T-helper 1 cell treated with Interleukin-12 subunit alpha and Interleukin-12 subunit beta and Interleukin-4 antibody, amounts not matched to agents 30 μg/mL and 1 μg/mL, for 36 hours (primary cell): Measurements from ENCODE around the gene MSI2.
A peak's percentile ranks its signal among the peaks of the same experiment; 100 is the strongest.

Source experiments
- H3K27ac Mint-ChIP-seq: one replicate; pipeline ENCODE4 v1.8.0; 2021; ENCODE audit warnings: mild to moderate bottlenecking, mixed read lengths
- H3K27me3 Mint-ChIP-seq: one replicate; pipeline ENCODE4 v1.8.0; 2021; ENCODE audit warnings: low read depth, mixed read lengths
- H3K36me3 Mint-ChIP-seq: one replicate; pipeline ENCODE4 v1.8.0; 2021; ENCODE audit warnings: low read depth, mixed read lengths
- H3K4me1 Mint-ChIP-seq: one replicate; pipeline ENCODE4 v1.8.0; 2021; ENCODE audit warnings: low read depth, mixed read lengths
- H3K4me3 Mint-ChIP-seq: one replicate; pipeline ENCODE4 v1.8.0; 2021; ENCODE audit warnings: mild to moderate bottlenecking, moderate library complexity, mixed read lengths
- H3K9me3 Mint-ChIP-seq: one replicate; pipeline ENCODE4 v1.8.0; 2021; ENCODE audit warnings: mixed read lengths

Gene MSI2

DNA sequence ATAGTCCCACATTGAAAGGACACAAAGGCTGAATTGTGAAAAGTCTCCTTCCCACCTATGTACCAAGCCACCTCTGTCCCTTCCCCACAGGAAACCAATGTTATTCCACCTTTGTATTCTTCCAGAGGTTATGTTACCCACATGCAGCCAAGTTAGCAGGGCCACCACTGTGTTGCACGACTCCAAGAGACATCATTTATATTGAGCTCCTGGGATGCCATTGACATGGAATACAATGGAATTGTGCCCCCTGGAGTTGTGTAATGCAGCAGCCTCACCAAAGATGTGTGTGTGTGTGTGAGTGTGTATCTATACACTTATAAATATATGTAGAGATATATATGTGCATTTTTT is 21.6 kb upstream of the MSI2 start:
- H3K4me3 Mint-ChIP-seq, result no peak overlapping the region
- H3K27me3 Mint-ChIP-seq, result peaks cover 44% of the 10 kb centered on the region

DNA sequence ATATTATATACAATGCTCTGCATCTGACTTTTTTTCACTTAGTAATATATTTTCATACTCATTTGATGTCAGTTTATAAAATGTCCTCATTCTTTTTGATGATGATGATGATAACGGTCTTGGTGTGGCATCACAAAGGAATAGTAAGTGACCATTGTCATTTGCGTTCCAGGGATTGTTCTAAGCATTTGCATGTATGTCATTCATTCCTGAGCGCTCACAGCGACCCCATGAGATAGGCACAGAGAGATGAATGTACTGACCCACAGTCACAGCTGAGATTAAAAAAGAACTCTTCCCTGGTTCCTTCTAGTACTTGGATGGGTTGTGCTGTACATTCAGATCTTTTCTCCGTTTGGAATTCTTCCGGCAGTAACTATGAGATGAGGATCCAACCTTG is 21.2 kb upstream of the MSI2 start:
- no peaks in the 10 kb centered on the region for H3K9me3 Mint-ChIP-seq
- no peak overlapping the region for H3K4me3 Mint-ChIP-seq
- peaks cover 44% of the 10 kb centered on the region for H3K27me3 Mint-ChIP-seq
- H3K4me1 Mint-ChIP-seq, result no peaks in the 10 kb centered on the region
- H3K27ac Mint-ChIP-seq, result no peak overlapping the region
- H3K36me3 Mint-ChIP-seq, result no peaks in the 10 kb centered on the region

More for the DNA sequence above, 21.6 kb upstream of the MSI2 start:
- Mint-ChIP-seq H3K4me1 (no peaks in the 10 kb centered on the region), H3K9me3 (no peaks in the 10 kb centered on the region), H3K36me3 (no peaks in the 10 kb centered on the region), H3K27ac (no peak overlapping the region)

DNA sequence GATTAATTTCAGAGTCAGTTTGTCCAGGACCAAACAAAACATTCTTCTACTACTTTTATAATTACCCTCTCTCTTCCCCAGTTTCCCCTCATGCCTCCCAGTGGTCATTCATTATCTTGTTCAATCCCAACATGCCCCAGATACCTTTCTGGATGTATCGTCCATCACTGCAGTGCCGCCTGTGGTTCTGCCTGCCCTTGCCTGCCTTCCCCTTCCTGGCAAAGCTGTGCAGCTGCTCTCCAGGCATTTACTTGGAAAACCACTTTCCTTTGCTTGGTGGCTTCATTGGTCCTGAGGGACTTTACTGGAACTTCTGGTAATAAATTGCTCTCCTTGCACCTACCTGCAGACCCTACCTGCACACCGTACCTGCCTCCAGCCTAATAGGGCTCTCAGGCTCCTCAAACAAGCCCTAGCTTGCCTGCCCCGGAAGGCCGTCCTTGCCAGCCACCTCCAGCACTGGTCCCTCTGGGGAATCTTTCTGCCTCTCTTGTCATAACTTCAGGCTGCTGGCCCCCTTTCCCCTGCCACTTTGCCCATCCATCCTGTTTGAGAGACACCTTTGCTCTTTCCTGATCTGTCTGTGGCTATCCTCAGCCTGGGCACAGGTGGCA is 19.5 kb upstream of the MSI2 start:
- Mint-ChIP-seq H3K36me3 (no peaks in the 10 kb centered on the region), H3K4me3 (no peak overlapping the region), H3K27me3 (peaks cover 53% of the 10 kb centered on the region), H3K9me3 (no peaks in the 10 kb centered on the region), H3K4me1 (no peaks in the 10 kb centered on the region), H3K27ac (no peak overlapping the region)

DNA sequence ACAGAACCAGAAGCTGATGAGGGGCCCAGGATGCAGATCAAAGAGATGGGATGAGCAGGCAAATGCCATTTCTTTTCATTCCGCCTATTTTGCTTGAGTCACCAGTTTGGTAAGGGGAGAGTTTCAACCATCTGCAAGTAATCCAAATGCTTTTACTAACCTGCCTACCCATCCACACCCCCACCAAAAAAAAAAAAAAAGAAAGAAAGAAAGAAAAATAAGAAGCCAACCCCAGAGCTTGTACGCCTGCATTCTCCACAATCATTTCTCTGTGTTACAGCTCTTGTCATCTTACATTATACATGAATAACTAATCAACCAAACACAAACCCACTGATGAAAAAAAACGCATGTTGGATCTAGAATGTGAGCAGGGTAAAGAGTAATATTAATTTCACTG is 15.7 kb upstream of the MSI2 start:
- no peaks in the 10 kb centered on the region for H3K9me3 Mint-ChIP-seq
- H3K27me3 Mint-ChIP-seq, result peaks cover 40% of the 10 kb centered on the region
- H3K4me1 Mint-ChIP-seq, result peaks cover 9% of the 10 kb centered on the region
- no peak overlapping the region for H3K27ac Mint-ChIP-seq
- no peak overlapping the region for H3K4me3 Mint-ChIP-seq
- H3K36me3 Mint-ChIP-seq, result peaks cover 2% of the 10 kb centered on the region

DNA sequence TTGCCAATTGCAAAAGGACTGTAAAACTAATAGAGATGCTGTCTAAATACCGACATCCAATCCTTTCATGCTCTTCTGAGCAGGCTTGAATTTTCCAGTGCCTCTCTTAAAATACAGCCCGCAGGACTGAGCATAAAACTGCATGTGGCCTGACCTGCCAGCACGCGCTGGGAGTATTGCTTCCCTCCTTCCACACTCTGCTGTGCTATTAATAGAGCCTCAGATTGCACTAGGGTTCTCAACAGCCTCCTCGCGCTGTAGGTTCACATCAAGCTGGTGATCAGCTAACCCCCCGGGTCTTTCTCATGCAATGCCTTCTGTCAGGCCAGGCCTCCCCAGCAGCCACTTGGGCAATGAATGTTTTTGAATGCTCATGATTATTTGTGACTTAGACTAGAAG is 14.2 kb upstream of the MSI2 start:
- Mint-ChIP-seq H3K9me3 (no peaks in the 10 kb centered on the region), H3K36me3 (peaks cover 2% of the 10 kb centered on the region), H3K4me1 (peaks cover 9% of the 10 kb centered on the region), H3K27me3 (peaks cover 31% of the 10 kb centered on the region), H3K4me3 (no peak overlapping the region), H3K27ac (no peak overlapping the region)

DNA sequence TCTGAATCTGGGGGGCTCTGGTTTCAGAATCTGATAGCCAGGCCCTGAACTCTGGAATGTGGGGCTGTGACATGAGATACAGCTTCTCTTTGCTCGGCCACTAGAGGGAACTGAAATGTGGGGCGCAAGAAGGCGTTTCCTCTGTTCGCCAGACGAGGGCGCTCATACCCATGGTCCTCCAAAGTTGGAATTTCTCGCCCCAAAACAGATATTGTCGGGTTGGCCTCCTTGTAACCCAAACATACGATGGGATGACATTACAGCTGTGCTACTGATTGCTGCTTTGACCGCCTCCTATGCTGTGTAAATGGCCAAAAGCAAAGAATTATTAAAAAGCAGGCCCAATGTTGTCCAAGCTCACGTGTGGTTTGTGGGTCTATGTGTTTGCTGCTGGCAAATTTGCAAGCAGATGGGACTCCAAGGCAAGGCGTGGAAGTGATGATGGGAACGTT is 13.1 kb upstream of the MSI2 start:
- H3K27ac Mint-ChIP-seq, result no peak overlapping the region
- H3K27me3 Mint-ChIP-seq, result peaks cover 26% of the 10 kb centered on the region
- no peaks in the 10 kb centered on the region for H3K9me3 Mint-ChIP-seq
- no peak overlapping the region for H3K4me3 Mint-ChIP-seq
- H3K36me3 Mint-ChIP-seq, result peaks cover 2% of the 10 kb centered on the region
- H3K4me1 Mint-ChIP-seq, result peaks cover 9% of the 10 kb centered on the region

DNA sequence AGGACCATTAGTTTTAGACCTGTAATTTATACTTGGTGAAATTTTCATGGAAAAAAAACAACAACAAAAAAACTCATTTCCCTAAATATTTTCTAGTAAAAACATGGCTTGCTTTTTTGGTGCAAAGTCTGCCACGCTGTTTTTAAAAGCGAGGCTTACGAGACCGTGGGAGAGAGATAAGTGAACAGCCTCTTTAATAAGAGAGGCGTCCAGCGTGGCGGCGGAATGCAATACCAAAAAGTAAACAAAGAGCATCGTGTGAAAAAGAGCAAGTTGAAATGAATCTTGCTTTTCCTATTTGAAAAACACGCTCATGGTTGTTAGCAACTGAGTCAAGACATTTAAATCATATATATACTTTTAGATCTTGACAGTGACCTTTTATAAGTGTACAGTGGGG is 10.5 kb upstream of the MSI2 start:
- peaks cover 7% of the 10 kb centered on the region for H3K36me3 Mint-ChIP-seq
- peaks cover 8% of the 10 kb centered on the region for H3K9me3 Mint-ChIP-seq
- H3K27ac Mint-ChIP-seq, result no peak overlapping the region
- H3K27me3 Mint-ChIP-seq, result peaks cover 23% of the 10 kb centered on the region
- H3K4me3 Mint-ChIP-seq, result no peak overlapping the region
- H3K4me1 Mint-ChIP-seq, result peaks cover 9% of the 10 kb centered on the region

DNA sequence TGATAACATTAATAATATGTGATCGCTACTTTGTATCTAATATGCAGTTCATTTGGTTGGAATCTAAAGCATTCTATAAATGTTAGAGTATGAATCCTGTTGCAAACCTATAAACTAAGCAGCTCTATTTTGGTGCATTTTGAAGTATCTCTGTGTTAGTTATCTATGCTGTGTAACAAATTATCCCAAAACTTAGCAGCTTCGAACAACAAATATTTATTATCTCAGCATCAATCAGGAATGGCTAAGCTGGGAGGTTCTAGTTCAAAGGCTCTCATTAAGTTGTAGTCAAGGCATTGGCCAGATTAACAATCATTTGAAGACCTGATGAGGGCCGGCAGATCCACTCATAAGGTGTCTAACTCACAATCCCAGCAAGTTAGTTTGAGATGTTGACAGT is 10.1 kb upstream of the MSI2 start:
- Mint-ChIP-seq H3K4me3 (no peak overlapping the region), H3K9me3 (peaks cover 8% of the 10 kb centered on the region), H3K36me3 (peaks cover 7% of the 10 kb centered on the region), H3K27me3 (peaks cover 21% of the 10 kb centered on the region), H3K4me1 (peaks cover 9% of the 10 kb centered on the region), H3K27ac (no peak overlapping the region)

DNA sequence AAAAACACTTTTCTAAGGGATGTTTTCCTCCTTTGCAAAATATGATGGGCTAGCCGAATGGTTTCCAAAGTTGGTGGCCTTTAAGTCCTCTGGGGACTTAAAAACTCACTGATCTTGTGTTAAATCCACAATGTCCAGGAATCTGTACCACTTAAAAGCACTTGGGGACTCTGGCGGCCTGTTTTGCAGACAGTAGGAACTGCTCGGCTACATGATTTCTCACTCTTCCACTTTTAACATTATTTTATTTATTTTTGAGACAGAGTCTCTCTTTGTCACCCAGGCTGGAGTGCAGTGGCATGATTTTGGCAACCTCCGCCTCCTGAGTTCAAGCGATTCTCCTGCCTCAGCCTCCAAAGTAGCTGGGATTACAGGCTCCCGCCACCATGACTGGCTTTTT is 9.1 kb upstream of the MSI2 start:
- Mint-ChIP-seq H3K4me3 (no peak overlapping the region), H3K36me3 (peaks cover 7% of the 10 kb centered on the region), H3K27me3 (peaks cover 24% of the 10 kb centered on the region), H3K27ac (no peak overlapping the region), H3K4me1 (peaks cover 9% of the 10 kb centered on the region), H3K9me3 (peaks cover 8% of the 10 kb centered on the region)

DNA sequence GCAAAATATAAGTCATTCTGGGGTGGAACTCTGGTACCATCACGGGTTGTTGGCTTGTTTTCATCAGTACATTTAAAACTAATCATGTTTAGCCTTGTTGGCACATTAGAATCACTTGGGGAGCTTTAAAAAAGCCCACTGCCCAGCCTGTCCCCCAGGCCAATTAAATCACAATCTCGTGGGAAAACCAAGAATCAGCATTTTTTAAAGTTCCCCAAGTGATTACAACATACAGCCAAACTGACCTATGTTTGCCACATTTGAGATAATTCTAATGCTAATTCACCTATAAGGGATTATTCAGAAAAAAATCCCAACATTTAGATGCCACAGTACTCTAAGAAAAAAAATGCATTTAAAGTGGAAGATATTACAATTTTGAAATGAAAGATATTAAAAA is 8.4 kb upstream of the MSI2 start:
- Mint-ChIP-seq H3K4me1 (peaks cover 7% of the 10 kb centered on the region), H3K27ac (no peak overlapping the region), H3K9me3 (peaks cover 8% of the 10 kb centered on the region), H3K4me3 (no peak overlapping the region), H3K36me3 (peaks cover 7% of the 10 kb centered on the region), H3K27me3 (peaks cover 25% of the 10 kb centered on the region)

DNA sequence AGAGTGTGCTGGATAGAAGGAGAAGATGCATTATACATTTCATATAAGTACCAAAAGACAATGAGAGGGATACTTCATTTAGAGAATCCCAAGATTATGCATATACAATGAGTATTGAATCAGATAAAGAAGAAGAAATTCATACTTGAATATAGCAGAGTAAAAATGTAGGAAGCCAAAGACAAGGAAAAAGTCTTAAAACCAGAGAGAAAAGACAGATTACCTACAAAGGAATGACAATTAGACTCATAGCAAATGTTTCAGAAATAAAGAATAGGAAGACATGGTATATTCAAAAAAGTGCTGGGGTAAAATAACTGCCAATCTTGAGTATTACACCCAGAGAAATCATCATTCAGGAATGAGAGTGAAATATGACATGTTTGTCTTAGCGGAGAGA is 6.8 kb upstream of the MSI2 start:
- Mint-ChIP-seq H3K27ac (no peak overlapping the region), H3K4me1 (peaks cover 6% of the 10 kb centered on the region), H3K36me3 (peaks cover 5% of the 10 kb centered on the region), H3K4me3 (no peak overlapping the region), H3K27me3 (peaks cover 28% of the 10 kb centered on the region), H3K9me3 (peaks cover 8% of the 10 kb centered on the region)

DNA sequence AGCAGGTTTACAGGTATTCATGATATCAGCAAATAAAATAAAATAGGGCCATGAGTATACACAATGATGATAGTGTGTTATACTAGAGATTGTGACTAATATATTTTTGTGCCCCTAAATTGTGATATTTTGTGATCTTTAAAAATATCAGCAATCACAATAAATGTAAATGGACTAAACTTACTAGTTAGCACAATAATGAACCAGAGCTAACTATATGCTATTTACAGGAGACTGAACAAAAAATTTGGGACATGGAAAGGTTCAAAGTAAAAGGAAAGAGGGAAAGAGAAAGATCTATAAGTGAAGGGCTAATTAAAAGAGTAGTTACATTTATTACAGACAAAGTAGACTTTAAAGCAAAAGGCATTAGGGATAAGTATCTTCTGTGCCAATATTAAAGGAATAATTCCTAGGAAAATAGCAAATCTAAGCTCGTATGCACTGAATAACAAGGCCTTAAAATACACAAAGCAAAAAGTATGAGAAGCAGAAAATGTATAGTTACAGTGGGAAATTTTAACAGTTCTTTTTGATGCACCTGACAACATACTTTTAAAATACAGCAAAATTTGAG is 5.0 kb upstream of the MSI2 start:
- Mint-ChIP-seq H3K9me3 (peaks cover 8% of the 10 kb centered on the region), H3K4me3 (no peak overlapping the region), H3K27me3 (peaks cover 28% of the 10 kb centered on the region), H3K27ac (no peak overlapping the region), H3K4me1 (peaks cover 15% of the 10 kb centered on the region), H3K36me3 (peaks cover 5% of the 10 kb centered on the region)

DNA sequence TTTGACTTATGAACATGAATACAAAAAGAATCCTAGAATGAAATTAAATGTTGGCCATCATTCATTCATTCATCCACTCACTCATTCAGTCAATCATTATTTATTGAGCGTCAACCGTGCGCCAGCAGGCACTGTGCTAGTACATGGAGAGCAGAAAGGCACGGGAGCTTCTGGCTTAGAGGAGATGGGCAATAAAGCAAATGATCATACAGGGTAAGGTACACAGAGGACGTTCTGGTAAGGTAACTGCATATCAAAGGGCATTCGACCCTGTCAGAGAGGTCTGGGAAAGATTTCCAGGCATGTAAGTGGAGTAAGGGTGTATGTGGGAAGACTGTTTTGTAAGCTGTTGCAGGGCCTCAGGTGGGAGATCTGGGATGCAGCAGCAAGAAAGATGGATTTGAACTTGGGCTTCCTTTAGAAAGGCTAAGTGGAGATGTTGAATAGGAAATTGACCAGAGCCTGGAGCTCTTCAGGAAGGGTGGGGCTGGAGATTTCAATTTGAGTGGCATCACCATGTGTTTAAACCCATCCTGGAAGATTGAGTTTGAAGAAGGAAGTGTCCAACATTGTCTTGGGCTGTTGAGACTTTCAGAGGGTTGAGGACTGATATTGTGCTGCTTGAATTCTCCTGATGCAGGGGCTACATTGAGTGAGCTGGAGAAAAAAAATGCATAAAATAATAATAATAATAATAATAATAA is 2.8 kb upstream of the MSI2 start:
- H3K4me1 Mint-ChIP-seq, result peaks cover 20% of the 10 kb centered on the region
- peaks cover 13% of the 10 kb centered on the region for H3K36me3 Mint-ChIP-seq
- peaks cover 8% of the 10 kb centered on the region for H3K9me3 Mint-ChIP-seq
- peaks cover 23% of the 10 kb centered on the region for H3K27me3 Mint-ChIP-seq
- H3K27ac Mint-ChIP-seq, result no peak overlapping the region
- no peak overlapping the region for H3K4me3 Mint-ChIP-seq

DNA sequence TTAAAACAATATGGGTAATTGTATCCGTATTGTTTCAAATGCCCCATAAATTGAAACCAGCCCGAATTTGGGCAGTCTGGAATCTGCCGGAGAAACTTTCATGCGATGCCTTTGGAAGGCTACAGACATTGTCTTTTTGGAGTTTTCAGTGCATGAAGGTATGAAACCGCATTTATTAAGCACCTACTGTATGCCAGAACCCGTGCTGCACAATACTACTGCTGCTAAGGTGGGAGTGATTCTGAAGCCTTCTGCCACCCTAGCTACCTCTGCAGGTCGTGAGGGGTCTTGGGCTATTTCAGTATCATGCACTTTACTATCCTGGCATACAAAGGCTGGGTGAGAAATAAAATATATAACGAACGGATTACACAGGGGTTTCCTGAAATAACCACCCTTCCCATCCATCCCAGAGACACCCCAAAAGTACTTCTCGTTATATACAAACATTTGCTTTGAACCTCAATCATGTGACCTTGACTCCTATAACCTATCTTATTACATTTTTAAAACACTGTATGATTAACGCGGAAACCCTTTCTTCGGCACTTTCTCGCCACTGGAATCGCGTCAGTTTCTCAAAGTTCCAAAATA is 1.0 kb upstream of the MSI2 start:
- Mint-ChIP-seq H3K36me3 (peaks cover 20% of the 10 kb centered on the region), H3K4me3 (peak overlapping the region; percentile 88), H3K9me3 (no peaks in the 10 kb centered on the region), H3K27ac (peak overlapping the region; percentile 84), H3K27me3 (peaks cover 15% of the 10 kb centered on the region), H3K4me1 (peaks cover 36% of the 10 kb centered on the region)

DNA sequence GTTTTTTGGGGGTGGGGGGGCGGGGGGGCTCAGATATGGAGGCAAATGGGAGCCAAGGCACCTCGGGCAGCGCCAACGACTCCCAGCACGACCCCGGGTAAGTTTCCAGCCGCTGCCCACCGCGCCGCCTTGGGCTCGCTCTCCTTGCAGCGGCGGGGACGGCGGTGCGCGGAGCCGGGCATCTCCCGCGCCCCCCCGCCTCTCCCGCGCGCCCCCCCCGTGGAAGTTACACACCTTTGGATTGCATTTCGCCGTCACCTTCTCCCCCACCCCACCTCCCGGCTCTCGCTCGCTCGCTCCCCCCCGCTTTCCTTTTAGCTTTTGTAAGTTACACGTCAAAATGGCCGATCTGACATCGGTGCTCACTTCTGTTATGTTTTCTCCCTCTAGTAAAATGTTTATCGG is 387 bp downstream of the MSI2 start:
- H3K27ac Mint-ChIP-seq, result peak overlapping the region; percentile 96
- H3K27me3 Mint-ChIP-seq, result peaks cover 15% of the 10 kb centered on the region
- H3K4me1 Mint-ChIP-seq, result peaks cover 47% of the 10 kb centered on the region
- no peaks in the 10 kb centered on the region for H3K9me3 Mint-ChIP-seq
- peaks cover 30% of the 10 kb centered on the region for H3K36me3 Mint-ChIP-seq
- H3K4me3 Mint-ChIP-seq, result peak overlapping the region; percentile 99
